Endothelial cell of coronary artery (primary cell): Measurements from ENCODE around the gene SPINK9. TPM values are rescaled to one million over a fixed set of nuclear protein-coding genes. Genes with fewer than 3 reads are reported as not detected.

Experiments used
- total RNA-seq: library from RNA; depleted of rRNA; stranded (reverse); fragments of >200 nt; gene quantifications from 2 replicates; pipeline ENCODE4 v1.2.3, GENCODE V29; 2014

SPINK9 gene
- not detected in 2 replicates for total RNA-seq

DNA sequence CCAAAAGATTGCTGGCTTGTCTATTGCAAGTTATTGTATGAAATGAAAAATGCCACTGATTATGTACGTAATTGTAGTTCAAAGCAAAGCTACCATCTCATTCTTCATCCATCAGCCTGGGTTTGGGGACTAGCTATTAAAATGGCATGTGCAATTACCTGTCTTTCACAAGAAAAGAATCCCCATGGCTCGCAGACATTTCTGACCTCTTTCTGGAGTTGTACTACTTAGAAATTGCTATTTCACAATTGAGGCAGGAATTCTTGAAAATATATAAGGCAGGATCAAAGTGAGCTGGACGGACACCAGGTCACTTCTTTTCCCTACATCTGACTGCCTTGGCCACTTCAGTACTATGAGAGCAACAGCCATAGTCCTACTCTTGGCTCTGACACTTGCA lies at the start of gene SPINK9:
Gene SPINK9 (plus strand): TSS at position 301 of the 400 bp plus-strand sequence. CDS start 55 bp downstream, at position 356.

DNA sequence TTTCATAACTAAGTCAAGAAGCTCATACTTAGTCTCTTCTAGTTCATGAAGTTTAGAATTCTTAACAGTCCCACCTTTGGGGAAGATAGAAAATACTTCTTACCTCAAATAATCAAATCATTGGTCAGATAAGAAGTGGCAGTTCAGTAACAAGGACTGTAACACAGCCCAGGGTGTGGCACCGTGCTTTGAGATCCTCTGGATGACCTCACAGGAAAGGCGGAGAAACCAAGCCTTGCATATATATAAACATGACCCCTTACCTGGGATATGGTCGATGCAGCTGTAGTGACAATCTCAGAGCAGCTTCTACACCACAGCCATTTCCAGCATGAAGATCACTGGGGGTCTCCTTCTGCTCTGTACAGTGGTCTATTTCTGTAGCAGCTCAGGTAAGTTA lies 23.2 kb upstream of the SPINK9 start, which contains the start of gene SPINK7:
Gene SPINK7 (plus strand): TSS at position 271 of the 400 bp plus-strand sequence. CDS start 61 bp downstream, at position 332.

GRCh38 chr5:148383564-148384379 lies 48.4 kb downstream of the SPINK9 start, which contains the start of gene FBXO38:
Gene FBXO38 (plus strand): TSS chr5:148383958. CDS start chr5:148394777, 10,819 bp downstream.

Other genes starting within 250 kb of the SPINK9 start
- not detected in 2 replicates for gene SPINK14, start 167.0 kb upstream of the SPINK9 start, total RNA-seq
- gene SPINK6, start 132.5 kb upstream of the SPINK9 start, total RNA-seq = not detected in 2 replicates
- not detected in 2 replicates for gene MARCOL, start 97.0 kb upstream of the SPINK9 start, total RNA-seq
- gene SPINK13, start 66.8 kb upstream of the SPINK9 start, total RNA-seq = not detected in 2 replicates
- not detected in 2 replicates for gene SPINK7, start 23.1 kb upstream of the SPINK9 start, total RNA-seq
- 45.2 and 60.8 TPM in 2 replicates for gene FBXO38, start 48.4 kb downstream of the SPINK9 start, total RNA-seq